Measurements from ENCODE around the gene PCDHA8.
"Not testable (repeated sequence)": the region's sequence is repeated elsewhere in the genome, so short reads cannot be mapped to it uniquely, and the experiment has no call there.

Gene PCDHA8

DNA sequence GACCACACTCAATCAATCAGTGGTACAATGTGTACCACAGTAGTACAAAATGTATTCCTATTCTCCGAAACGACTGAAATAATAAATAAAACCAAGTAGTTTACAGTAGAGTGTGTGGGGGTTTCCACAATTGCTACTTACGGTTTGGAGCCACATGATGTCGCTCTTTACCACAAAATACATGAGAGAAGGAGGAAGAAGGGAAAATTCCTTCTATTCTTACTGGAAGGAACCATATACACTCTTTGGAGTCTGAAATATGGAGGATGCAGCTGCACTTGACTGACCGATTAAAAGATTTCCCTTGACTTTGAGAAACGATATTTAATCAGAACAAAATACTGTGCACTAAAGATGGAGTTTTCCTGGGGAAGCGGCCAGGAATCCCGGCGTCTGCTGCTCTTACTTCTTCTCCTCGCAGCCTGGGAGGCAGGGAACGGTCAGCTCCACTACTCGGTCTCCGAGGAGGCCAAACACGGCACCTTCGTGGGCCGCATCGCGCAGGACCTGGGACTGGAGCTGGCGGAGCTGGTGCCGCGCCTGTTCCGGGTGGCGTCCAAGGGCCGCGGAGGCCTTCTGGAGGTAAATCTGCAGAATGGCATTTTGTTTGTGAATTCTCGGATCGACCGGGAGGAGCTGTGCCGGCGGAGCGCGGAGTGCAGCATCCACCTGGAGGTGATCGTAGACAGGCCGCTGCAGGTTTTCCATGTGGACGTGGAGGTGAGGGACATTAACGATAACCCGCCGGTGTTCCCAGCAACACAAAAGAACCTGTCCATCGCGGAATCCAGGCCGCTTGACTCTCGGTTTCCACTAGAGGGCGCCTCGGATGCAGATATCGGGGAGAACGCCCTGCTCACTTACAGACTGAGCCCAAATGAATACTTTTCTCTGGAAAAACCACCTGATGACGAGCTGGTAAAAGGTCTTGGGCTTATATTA is 33.9 kb upstream of the PCDHA8 start, which contains the start of gene PCDHA4:
Gene PCDHA4 (plus strand): TSS at position 235 of the 942 bp plus-strand sequence.
- Histone ChIP-seq H3K27me3 (ENCODE audit: insufficient read depth, low read length) (peaks cover 7% of the 10 kb centered on the region; the same call in 1 of the 2 replicates), H3K4me3 (ENCODE audit: low read depth, low read length) (no peak within 1 kb of the TSS)

DNA sequence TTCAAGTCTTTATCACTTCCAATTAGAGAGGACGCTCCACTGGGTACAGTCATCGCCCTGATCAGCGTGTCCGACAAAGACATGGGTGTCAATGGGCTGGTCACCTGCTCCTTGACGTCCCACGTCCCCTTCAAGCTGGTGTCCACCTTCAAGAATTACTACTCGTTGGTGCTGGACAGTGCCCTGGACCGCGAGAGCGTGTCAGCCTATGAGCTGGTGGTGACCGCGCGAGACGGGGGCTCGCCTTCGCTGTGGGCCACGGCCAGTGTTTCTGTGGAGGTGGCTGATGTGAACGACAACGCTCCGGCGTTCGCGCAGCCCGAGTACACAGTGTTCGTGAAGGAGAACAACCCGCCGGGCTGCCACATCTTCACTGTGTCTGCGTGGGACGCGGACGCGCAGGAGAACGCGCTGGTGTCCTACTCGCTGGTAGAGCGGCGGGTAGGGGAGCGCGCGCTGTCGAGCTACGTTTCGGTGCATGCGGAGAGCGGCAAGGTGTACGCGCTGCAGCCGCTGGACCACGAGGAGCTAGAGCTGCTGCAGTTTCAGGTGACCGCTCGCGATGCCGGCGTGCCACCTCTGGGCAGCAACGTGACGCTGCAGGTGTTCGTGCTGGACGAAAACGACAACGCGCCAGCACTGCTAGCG is 32.6 kb upstream of the PCDHA8 start:
- H3K36me3 ChIP-seq (ENCODE audit: insufficient read depth, low read length); H3K4me3 ChIP-seq (ENCODE audit: low read depth, low read length); H2AFZ ChIP-seq (ENCODE audit: low read length, unreplicated experiment); H3K79me2 ChIP-seq (ENCODE audit: control insufficient read depth, insufficient read depth, low read length, unreplicated experiment); H3K27ac ChIP-seq (ENCODE audit: low read depth, low read length); H3K27me3 ChIP-seq (ENCODE audit: insufficient read depth, low read length); H3K4me1 ChIP-seq (ENCODE audit: control insufficient read depth, insufficient read depth, low read length, unreplicated experiment): not testable (repeated sequence)

More for the DNA sequence above, 33.9 kb upstream of the PCDHA8 start, which contains the start of gene PCDHA4:
- Histone ChIP-seq H3K4me1 (ENCODE audit: control insufficient read depth, insufficient read depth, low read length, unreplicated experiment) (no peaks in the 10 kb centered on the region), H2AFZ (ENCODE audit: low read length, unreplicated experiment) (no peak within 1 kb of the TSS), H3K27ac (ENCODE audit: low read depth, low read length) (no peak within 1 kb of the TSS), H3K36me3 (ENCODE audit: insufficient read depth, low read length) (no peaks in the 10 kb centered on the region), H3K79me2 (ENCODE audit: control insufficient read depth, insufficient read depth, low read length, unreplicated experiment) (no peaks in the 10 kb centered on the region)

DNA sequence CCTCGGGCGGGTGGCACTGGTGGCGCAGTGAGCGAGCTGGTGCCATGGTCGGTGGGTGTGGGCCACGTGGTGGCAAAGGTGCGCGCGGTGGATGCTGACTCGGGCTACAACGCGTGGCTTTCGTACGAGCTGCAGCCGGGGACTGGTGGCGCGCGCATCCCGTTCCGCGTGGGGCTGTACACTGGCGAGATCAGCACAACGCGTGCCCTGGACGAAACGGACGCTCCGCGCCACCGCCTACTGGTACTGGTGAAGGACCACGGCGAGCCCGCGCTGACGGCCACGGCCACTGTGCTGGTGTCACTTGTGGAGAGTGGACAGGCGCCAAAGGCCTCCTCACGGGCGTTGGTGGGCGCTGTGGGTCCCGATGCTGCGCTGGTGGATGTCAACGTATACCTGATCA is 32.1 kb upstream of the PCDHA8 start:
- Histone ChIP-seq H3K27ac (ENCODE audit: low read depth, low read length) (no peak overlapping the region), H3K36me3 (ENCODE audit: insufficient read depth, low read length) (no peaks in the 10 kb centered on the region), H3K4me1 (ENCODE audit: control insufficient read depth, insufficient read depth, low read length, unreplicated experiment) (no peaks in the 10 kb centered on the region), H3K79me2 (ENCODE audit: control insufficient read depth, insufficient read depth, low read length, unreplicated experiment) (no peaks in the 10 kb centered on the region), H2AFZ (ENCODE audit: low read length, unreplicated experiment) (no peak overlapping the region), H3K4me3 (ENCODE audit: low read depth, low read length) (no peak overlapping the region), H3K27me3 (ENCODE audit: insufficient read depth, low read length) (peaks cover 7% of the 10 kb centered on the region; the same call in 1 of the 2 replicates)

DNA sequence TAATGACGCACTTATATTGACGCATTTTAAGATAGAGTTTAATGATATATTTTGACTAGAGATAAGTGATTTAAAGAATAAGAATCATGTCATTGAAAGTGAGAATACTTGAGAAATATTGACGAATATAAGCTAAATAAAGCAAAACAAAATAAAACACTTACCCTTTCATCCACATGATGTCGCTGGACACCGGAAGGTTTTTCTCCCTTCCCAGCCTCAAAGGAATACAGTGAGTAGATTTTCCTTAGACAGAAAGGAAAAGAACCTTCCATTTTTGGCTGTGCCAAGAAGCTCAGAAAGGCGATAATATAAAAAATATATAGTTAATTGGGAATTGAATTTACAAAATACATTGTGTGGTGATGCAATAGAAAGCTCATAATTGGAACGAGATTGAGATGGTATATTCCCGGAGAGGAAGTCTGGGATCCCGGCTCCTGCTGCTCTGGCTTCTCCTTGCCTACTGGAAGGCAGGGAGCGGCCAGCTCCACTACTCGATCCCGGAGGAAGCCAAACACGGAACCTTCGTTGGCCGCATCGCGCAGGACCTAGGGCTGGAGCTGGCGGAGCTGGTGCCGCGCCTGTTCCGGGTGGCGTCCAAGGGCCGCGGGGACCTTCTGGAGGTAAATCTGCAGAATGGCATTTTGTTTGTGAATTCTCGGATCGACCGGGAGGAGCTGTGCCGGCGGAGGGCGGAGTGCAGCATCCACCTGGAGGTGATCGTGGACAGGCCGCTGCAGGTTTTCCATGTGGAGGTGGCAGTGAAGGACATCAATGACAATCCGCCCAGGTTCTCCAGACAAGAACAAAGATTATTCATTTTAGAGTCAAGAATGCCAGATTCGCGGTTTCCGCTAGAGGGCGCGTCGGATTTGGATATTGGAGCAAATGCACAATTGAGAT is 19.4 kb upstream of the PCDHA8 start, which contains the start of gene PCDHA5:
Gene PCDHA5 (plus strand): TSS at position 239 of the 906 bp plus-strand sequence.
- Histone ChIP-seq H2AFZ (ENCODE audit: low read length, unreplicated experiment) (no peak within 1 kb of the TSS), H3K4me3 (ENCODE audit: low read depth, low read length) (no peak within 1 kb of the TSS), H3K27ac (ENCODE audit: low read depth, low read length) (no peak within 1 kb of the TSS)

DNA sequence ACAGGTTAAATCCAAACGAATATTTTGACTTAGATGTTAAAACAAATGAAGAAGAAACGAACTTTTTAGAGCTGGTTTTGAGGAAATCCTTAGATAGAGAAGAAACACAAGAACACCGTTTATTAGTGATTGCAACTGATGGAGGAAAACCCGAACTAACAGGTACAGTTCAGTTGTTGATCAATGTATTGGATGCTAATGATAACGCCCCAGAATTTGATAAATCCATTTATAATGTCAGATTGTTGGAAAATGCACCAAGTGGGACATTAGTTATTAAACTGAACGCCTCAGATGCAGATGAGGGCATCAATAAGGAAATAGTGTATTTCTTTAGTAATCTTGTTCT is 18.7 kb upstream of the PCDHA8 start:
- H3K27ac ChIP-seq (ENCODE audit: low read depth, low read length) = no peak overlapping the region
- no peaks in the 10 kb centered on the region for H3K79me2 ChIP-seq (ENCODE audit: control insufficient read depth, insufficient read depth, low read length, unreplicated experiment)
- H3K4me3 ChIP-seq (ENCODE audit: low read depth, low read length) = no peak overlapping the region
- no peaks in the 10 kb centered on the region for H3K36me3 ChIP-seq (ENCODE audit: insufficient read depth, low read length)
- H3K4me1 ChIP-seq (ENCODE audit: control insufficient read depth, insufficient read depth, low read length, unreplicated experiment) = no peaks in the 10 kb centered on the region
- H3K27me3 ChIP-seq (ENCODE audit: insufficient read depth, low read length) = no peaks in the 10 kb centered on the region; the same call in 1 of the 2 replicates
- no peak overlapping the region for H2AFZ ChIP-seq (ENCODE audit: low read length, unreplicated experiment)

More for the DNA sequence above, 19.4 kb upstream of the PCDHA8 start, which contains the start of gene PCDHA5:
- H3K36me3 ChIP-seq (ENCODE audit: insufficient read depth, low read length) = no peaks in the 10 kb centered on the region
- H3K4me1 ChIP-seq (ENCODE audit: control insufficient read depth, insufficient read depth, low read length, unreplicated experiment) = no peaks in the 10 kb centered on the region
- H3K79me2 ChIP-seq (ENCODE audit: control insufficient read depth, insufficient read depth, low read length, unreplicated experiment) = no peaks in the 10 kb centered on the region
- no peaks in the 10 kb centered on the region; the same call in 1 of the 2 replicates for H3K27me3 ChIP-seq (ENCODE audit: insufficient read depth, low read length)

DNA sequence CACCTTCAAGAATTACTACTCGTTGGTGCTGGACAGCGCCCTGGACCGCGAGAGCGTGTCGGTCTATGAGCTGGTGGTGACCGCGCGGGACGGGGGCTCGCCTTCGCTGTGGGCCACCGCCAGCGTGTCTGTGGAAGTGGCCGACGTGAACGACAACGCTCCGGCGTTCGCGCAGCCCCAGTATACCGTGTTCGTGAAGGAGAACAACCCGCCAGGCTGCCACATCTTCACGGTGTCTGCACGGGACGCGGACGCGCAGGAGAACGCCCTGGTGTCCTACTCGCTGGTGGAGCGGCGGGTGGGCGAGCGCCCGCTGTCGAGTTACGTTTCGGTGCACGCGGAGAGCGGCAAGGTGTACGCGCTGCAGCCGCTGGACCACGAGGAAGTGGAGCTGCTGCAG is 18.0 kb upstream of the PCDHA8 start:
- H3K27ac ChIP-seq (ENCODE audit: low read depth, low read length); H2AFZ ChIP-seq (ENCODE audit: low read length, unreplicated experiment); H3K4me1 ChIP-seq (ENCODE audit: control insufficient read depth, insufficient read depth, low read length, unreplicated experiment); H3K36me3 ChIP-seq (ENCODE audit: insufficient read depth, low read length); H3K79me2 ChIP-seq (ENCODE audit: control insufficient read depth, insufficient read depth, low read length, unreplicated experiment); H3K27me3 ChIP-seq (ENCODE audit: insufficient read depth, low read length); H3K4me3 ChIP-seq (ENCODE audit: low read depth, low read length): not testable (repeated sequence)

DNA sequence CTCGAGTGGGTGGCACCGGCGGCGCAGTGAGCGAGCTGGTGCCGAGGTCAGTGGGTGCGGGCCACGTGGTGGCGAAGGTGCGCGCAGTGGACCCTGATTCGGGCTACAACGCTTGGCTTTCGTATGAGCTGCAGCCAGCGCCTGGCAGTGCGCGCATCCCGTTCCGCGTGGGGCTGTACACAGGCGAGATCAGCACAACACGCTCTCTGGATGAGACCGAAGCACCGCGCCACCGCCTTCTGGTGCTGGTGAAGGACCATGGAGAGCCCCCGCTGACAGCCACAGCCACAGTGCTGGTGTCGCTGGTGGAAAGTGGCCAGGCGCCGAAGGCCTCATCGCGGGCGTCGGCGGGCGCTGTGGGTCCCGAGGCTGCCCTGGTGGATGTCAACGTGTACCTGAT is 17.5 kb upstream of the PCDHA8 start:
- Histone ChIP-seq H3K4me3 (ENCODE audit: low read depth, low read length) (no peak overlapping the region), H3K27me3 (ENCODE audit: insufficient read depth, low read length) (no peaks in the 10 kb centered on the region; the same call in 1 of the 2 replicates), H3K4me1 (ENCODE audit: control insufficient read depth, insufficient read depth, low read length, unreplicated experiment) (no peaks in the 10 kb centered on the region), H3K36me3 (ENCODE audit: insufficient read depth, low read length) (no peaks in the 10 kb centered on the region), H2AFZ (ENCODE audit: low read length, unreplicated experiment) (no peak overlapping the region), H3K79me2 (ENCODE audit: control insufficient read depth, insufficient read depth, low read length, unreplicated experiment) (no peaks in the 10 kb centered on the region), H3K27ac (ENCODE audit: low read depth, low read length) (no peak overlapping the region)

DNA sequence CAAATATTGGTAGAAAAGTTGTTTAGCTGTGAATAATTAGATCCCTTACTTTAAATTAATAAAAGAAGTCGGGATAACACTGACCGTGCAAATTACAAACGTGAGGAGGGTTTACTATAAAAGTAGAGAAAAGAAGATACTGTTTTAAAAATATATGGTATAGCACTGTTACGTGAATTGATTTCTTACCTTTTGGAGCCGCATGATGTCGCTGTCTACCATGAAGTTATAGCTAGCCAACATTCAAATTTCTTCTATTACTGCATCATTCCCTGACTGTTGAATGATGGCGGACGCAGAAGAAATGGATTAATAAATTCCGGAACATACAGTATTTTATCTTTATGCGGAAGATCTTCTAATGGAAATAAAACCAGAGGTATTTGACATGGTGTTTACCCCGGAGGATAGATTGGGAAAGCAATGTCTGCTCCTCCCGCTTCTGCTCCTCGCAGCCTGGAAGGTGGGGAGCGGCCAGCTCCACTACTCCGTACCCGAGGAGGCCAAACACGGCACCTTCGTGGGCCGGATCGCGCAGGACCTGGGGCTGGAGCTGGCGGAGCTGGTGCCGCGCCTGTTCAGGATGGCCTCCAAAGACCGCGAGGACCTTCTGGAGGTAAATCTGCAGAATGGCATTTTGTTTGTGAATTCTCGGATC is 13.2 kb upstream of the PCDHA8 start, which contains the start of gene PCDHA6:
Gene PCDHA6 (plus strand): TSS at position 257 of the 658 bp plus-strand sequence. CDS start 132 bp downstream, at position 389.
- H3K27ac ChIP-seq (ENCODE audit: low read depth, low read length) = no peak within 1 kb of the TSS
- no peaks in the 10 kb centered on the region for H3K79me2 ChIP-seq (ENCODE audit: control insufficient read depth, insufficient read depth, low read length, unreplicated experiment)
- H3K36me3 ChIP-seq (ENCODE audit: insufficient read depth, low read length) = no peaks in the 10 kb centered on the region

DNA sequence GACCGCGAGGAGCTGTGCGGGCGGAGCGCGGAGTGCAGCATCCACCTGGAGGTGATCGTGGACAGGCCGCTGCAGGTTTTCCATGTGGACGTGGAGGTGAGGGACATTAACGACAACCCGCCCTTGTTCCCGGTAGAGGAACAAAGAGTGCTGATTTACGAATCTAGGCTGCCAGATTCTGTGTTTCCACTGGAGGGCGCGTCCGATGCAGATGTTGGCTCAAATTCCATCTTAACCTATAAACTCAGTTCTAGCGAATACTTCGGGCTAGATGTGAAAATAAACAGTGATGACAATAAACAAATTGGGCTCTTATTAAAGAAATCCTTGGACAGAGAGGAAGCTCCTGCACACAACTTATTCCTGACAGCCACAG is 12.6 kb upstream of the PCDHA8 start:
- Histone ChIP-seq H3K27ac (ENCODE audit: low read depth, low read length) (no peak overlapping the region), H3K36me3 (ENCODE audit: insufficient read depth, low read length) (no peaks in the 10 kb centered on the region), H3K4me3 (ENCODE audit: low read depth, low read length) (no peak overlapping the region), H3K79me2 (ENCODE audit: control insufficient read depth, insufficient read depth, low read length, unreplicated experiment) (no peaks in the 10 kb centered on the region), H3K4me1 (ENCODE audit: control insufficient read depth, insufficient read depth, low read length, unreplicated experiment) (no peaks in the 10 kb centered on the region), H2AFZ (ENCODE audit: low read length, unreplicated experiment) (no peak overlapping the region), H3K27me3 (ENCODE audit: insufficient read depth, low read length) (no peaks in the 10 kb centered on the region; the same call in 1 of the 2 replicates)

More for the DNA sequence above, 13.2 kb upstream of the PCDHA8 start, which contains the start of gene PCDHA6:
- no peak within 1 kb of the TSS for H2AFZ ChIP-seq (ENCODE audit: low read length, unreplicated experiment)
- no peaks in the 10 kb centered on the region; the same call in 1 of the 2 replicates for H3K27me3 ChIP-seq (ENCODE audit: insufficient read depth, low read length)
- no peaks in the 10 kb centered on the region for H3K4me1 ChIP-seq (ENCODE audit: control insufficient read depth, insufficient read depth, low read length, unreplicated experiment)
- H3K4me3 ChIP-seq (ENCODE audit: low read depth, low read length) = no peak within 1 kb of the TSS

Measured in ACC112 (cell line).